Stimulated activated CD4-positive, alpha-beta T cell treated with anti-CD3 and anti-CD28 coated beads, TNF-alpha, amount 100 ng/mL, for 24 hours (primary cell): Measurements from ENCODE around the gene POLR2E.
A peak's percentile ranks its signal among the peaks of the same experiment; 100 is the strongest.

Source experiments
- DNase-seq, 3 experiments: peaks; one replicate each; pipeline ENCODE4 v3.0.0-alpha.2; 2020; ENCODE audit warnings: low read depth in 3 of 3

POLR2E gene

GRCh38 chr19:1049800-1050199 is 45.4 kb downstream of the POLR2E start:
- DNase-seq: no peak

DNA sequence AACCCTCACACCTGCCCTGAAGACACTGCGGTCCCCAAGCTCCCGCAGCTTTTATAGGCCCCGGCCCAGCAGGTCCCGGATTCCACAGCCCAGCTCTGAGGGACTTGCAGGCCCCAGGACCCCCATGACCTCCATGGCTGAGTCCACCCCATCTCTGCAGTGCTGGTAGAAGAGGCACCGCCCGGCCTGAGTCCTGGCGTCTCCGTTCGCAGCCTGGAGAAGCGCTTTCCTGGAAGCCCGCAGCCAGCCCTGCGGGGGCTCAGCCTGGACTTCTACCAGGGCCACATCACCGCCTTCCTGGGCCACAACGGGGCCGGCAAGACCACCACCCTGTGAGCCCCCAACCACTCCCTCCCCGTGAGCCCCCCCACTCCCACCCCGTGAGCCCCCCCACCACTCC is 46.1 kb downstream of the POLR2E start:
- DNase-seq: no peak

DNA sequence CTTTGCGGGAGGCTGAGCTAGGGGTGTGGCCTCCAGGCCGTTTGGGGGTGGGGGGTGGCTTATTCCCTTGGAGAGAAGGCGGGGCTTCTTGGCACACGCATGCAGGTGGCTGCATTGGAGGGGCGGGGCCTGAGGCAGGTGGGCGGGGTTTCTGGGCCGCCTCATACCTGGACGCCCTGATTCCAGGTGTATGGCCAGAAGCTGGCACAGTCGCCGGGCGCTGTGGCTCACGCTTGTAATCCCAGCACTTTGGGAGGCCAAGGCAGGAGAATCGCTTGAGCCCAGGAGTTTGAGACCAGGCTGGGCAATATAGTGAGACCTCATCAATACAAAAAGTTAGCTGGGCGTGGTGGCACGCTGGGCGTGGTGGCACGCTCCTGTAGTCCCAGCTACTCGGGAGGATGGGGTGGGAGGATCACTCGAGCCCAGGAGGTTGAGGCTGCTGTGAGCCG is 47.5 kb downstream of the POLR2E start:
- no peak for DNase-seq

GRCh38 chr19:1046836-1047695 is 48.1 kb downstream of the POLR2E start:
- DNase-seq: no peak

- no peak for DNase-seq
Measured at GRCh38 chr19:1046117-1046626, 49.0 kb downstream of the POLR2E start.

DNA sequence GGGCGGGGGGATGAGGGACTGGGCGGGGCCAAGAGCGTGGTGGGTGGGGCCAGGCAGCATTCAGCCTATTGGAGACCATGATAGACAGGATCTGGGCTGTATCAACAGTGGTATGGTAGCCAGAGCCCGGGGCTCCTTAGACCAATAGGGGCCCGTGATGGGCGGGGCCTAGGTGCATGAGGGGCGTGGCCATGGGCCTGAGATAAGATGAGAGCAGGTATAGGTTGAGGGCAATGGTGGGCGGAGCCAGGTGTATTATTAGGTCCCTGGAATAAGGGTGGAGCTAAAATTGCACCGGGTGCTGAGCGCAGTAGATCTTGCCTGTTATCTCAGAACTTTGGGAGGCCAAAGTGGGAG is 50.0 kb downstream of the POLR2E start:
- DNase-seq: peak in 1 of 3 experiments; percentile 76

- no peak for DNase-seq
Measured at GRCh38 chr19:1042689-1043511, 52.3 kb downstream of the POLR2E start.

DNA sequence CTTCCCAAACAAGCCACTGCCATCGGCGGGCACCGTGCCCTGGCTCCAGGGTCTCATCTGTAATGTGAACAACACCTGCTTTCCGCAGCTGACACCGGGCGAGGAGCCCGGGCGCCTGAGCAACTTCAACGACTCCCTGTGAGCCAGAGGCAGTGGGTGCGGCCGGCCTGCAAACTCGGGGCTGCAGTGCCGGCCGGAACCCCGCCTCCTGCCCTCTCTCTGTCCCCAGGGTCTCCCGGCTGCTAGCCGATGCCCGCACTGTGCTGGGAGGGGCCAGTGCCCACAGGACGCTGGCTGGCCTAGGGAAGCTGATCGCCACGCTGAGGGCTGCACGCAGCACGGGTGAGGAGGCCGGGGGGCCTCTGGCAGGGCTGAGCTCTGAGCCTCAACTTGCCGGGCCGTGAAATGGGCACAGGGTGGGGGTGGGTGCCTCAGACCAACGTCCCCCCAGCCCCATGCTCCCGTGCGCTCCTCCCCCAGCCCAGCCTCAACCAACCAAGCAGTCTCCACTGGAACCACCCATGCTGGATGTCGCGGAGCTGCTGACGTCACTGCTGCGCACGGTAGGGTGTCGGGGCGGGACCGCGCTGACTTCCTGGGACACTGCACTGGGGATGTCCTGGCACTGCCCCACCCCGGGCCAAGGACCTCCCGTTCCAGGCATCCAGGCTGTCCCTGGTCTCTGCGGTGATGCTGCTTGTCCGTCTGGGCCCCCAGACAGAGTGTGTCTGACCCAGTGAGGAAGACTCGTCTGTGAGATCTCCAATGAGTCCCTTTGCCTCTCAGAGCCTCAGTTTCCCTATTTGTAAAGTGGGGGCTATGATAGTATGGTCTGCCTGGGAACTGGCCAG is 53.1 kb downstream of the POLR2E start:
- DNase-seq: no peak

DNA sequence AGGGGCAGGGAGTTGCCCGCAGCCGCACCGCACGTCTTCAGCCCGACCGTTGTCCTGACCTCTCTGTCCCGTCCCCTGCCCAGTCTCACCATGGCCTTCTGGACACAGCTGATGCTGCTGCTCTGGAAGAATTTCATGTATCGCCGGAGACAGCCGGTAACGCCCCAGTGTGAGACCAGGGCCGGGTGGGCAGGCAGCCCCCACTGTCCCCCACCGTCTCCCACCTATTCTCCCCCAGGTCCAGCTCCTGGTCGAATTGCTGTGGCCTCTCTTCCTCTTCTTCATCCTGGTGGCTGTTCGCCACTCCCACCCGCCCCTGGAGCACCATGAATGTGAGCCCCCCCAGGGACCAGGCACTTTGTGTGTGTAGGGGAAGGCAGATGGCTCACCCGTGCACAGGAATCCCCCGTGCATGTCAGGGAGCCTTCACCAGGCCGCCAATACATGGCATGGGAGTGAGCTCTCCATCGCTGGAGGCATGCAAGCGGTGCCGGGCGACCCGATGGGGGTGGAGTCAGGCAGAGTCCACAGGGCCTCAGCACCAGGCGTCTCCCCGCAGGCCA is 53.8 kb downstream of the POLR2E start:
- DNase-seq: no peak

- peak; percentile 77 to 93 (median 86) for DNase-seq
Measured at GRCh38 chr19:1040476-1041271, 54.5 kb downstream of the POLR2E start.

DNA sequence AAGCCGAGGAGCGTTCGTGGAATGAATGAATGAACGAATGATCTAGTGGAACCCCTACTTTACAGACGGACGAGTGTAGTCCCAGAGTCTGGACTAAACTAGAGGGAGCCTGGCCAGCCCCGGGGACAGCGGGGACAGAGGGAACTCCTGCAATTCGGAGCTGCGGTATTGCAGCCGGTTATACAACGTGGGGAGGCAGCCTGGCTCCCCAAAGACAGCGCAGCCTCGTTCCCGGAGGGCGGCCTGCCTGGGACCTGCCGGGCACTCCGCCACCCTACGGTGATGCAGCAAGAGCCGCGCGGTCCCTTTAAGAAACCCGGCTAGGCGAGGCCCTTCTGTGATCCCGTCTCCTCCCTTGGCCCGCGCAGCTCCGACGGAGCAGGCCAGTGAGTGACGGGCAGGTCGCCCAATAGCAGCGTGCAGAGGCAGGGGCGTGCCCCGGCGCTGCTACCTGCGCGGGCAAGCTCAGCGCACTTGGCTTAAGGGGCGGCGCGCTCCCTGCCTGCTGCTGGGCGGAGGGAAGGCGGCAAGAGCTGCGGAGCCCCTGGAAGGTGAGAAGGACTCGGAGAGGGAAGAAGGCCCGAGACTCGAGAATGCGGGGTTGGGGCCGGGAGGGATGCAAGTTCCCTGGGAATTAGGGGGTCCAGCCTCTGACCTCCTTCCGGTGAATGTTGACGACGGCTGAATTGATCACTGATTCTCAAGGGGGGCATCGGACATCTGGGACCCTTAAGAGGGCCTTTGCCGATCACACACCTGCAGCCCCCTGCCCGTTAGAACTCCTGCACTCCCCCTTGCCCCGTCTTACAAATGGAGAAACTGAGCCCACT is 55.3 kb downstream of the POLR2E start, which contains the start of gene ABCA7:
Gene ABCA7, plus strand, starts transcription at position 462 of the 830 bp plus-strand sequence. CDS start 1,255 bp downstream, outside the sequence.
- DNase-seq: peak; percentile 97 to 100 (median 98)

DNA sequence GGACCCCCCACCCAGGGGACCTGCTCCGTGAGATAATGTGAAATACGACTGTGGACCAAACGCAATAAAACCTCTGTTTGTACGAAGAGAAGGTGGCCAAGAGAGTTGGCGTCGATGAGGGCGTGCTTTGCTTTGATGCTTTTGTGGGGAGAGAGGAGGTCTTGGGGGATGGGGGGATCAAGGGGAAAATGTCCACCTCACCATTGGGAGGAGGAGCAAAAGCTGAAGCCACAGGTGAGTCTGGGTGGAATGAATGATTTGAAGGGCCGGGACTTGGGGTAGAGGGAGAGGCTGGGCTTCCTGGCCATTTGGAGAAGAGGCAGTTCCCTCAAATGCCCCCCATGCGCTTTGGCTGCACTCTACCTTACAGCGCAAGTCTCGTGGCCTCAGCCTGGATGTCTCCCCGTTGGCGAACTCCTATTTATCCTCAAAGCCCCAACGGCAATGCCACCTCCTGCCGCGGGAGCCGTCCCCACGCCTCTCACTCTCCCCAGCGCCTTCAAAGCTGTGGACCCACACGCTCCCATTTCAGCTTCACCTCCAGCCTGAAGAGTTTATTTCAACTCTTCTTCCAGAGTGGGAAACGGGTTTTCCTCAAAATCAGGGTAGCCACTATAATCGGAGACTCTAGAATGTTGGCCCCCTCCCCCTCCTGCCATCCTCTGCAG is 56.1 kb downstream of the POLR2E start:
- DNase-seq: no peak

GRCh38 chr19:1037621-1038064 is 57.5 kb downstream of the POLR2E start:
- no peak for DNase-seq
